Stimulated activated CD4-positive, alpha-beta T cell treated with anti-CD3 and anti-CD28 coated beads, Interleukin-2, amount 100 ng/mL, for 24 hours (primary cell): ENCODE results near the gene CS.
A peak's percentile ranks its signal among the peaks of the same experiment; 100 is the strongest.
"Not testable (repeated sequence)": the region's sequence is repeated elsewhere in the genome, so short reads cannot be mapped to it uniquely, and the experiment has no call there.

ENCODE experiments used
- DNase-seq, 2 donors: peaks; one replicate each; pipeline ENCODE4 v3.0.0-alpha.2; 2020

CS gene

GRCh38 chr12:56317675-56318074 is 17.5 kb upstream of the CS start:
- no peak for DNase-seq

- DNase-seq, result peak; percentile 92 to 94
Measured at GRCh38 chr12:56315622-56316473, 15.7 kb upstream of the CS start, which contains the start of gene CNPY2. TSS of gene CNPY2 (minus strand) at chr12:56315988. CDS start at chr12:56315217, 771 bp downstream.

- DNase-seq, result no peak
Measured at GRCh38 chr12:56315249-56315621, 15.1 kb upstream of the CS start.

GRCh38 chr12:56311003-56311402 is 10.9 kb upstream of the CS start:
- DNase-seq, result no peak

- no peak for DNase-seq
Measured at GRCh38 chr12:56308714-56309113, 8.6 kb upstream of the CS start.

GRCh38 chr12:56307221-56307965 is 7.3 kb upstream of the CS start:
- no peak for DNase-seq

GRCh38 chr12:56304872-56305590 is 4.9 kb upstream of the CS start:
- no peak for DNase-seq

- DNase-seq, result no peak
Measured at GRCh38 chr12:56304276-56304675, 4.1 kb upstream of the CS start.

GRCh38 chr12:56300644-56301464 is 724 bp upstream of the CS start:
- no peak for DNase-seq

GRCh38 chr12:56299308-56299852 is 750 bp downstream of the CS start:
- DNase-seq, result peak; percentile 24 to 44

- DNase-seq, result no peak
Measured at GRCh38 chr12:56298828-56299227, 1.3 kb downstream of the CS start.

GRCh38 chr12:56297400-56297799 is 2.7 kb downstream of the CS start:
- no peak for DNase-seq

GRCh38 chr12:56296295-56296694 is 3.8 kb downstream of the CS start:
- no peak for DNase-seq

GRCh38 chr12:56293795-56294194 is 6.3 kb downstream of the CS start:
- DNase-seq, result no peak

GRCh38 chr12:56288705-56289387 is 11.3 kb downstream of the CS start:
- DNase-seq, result no peak

GRCh38 chr12:56286044-56286830 is 13.9 kb downstream of the CS start:
- no peak for DNase-seq

GRCh38 chr12:56284263-56284662 is 15.9 kb downstream of the CS start:
- DNase-seq, result not testable (repeated sequence)

GRCh38 chr12:56282579-56282978 is 17.6 kb downstream of the CS start:
- DNase-seq, result no peak

GRCh38 chr12:56282030-56282429 is 18.1 kb downstream of the CS start:
- no peak for DNase-seq

GRCh38 chr12:56280849-56281248 is 19.3 kb downstream of the CS start:
- no peak for DNase-seq

- DNase-seq, result no peak
Measured at GRCh38 chr12:56278905-56279304, 21.2 kb downstream of the CS start.
